HEK293 (cell line): ENCODE measurements around the gene ABCG1.

ENCODE experiments used
- CTCF ChIA-PET: fragments of 350-600 bp; formaldehyde crosslinking; extraction: SDS; loops from one replicate; lab custom pipeline; 2021; ENCODE audit warnings: antibody characterized with exemption; lab: Yijun Ruan, JAX
- POLR2A ChIA-PET: fragments of 300-600 bp; formaldehyde crosslinking; extraction: SDS; loops from one replicate; lab custom pipeline; 2020; ENCODE audit warnings: antibody characterized with exemption, inconsistent platforms; lab: Yijun Ruan, JAX
- H3K27ac ChIP-seq: fragments of 200-500 bp; sonication (Bioruptor generic); 2 replicates; pipeline ENCODE4 v1.5.1; 2014; ENCODE audit warnings: low read depth, low read length, control low read depth, inconsistent platforms; ENCODE audit errors: extremely low read depth
- H3K36me3 ChIP-seq, 2 experiments: fragments of 200-500 bp in 1 of 2; sonication (Bioruptor generic) in 1 of 2; 1 replicate in 1 of 2; 2 replicates in 1 of 2; pipeline ENCODE4 v1.5.1; 2014 to 2017; ENCODE audit warnings: inconsistent platforms in 2 of 2, low read length in 2 of 2; ENCODE audit not compliant: control insufficient read depth in 2 of 2, insufficient read depth in 1 of 2
- H3K4me1 ChIP-seq: fragments of 200-500 bp; sonication (Bioruptor generic); 2 replicates; pipeline ENCODE4 v1.5.1; 2014; ENCODE audit warnings: mild to moderate bottlenecking, low read length, inconsistent platforms; ENCODE audit not compliant: control insufficient read depth, insufficient read depth
- H3K4me3 ChIP-seq: 2 replicates; pipeline ENCODE4 v1.5.1; 2011; ENCODE audit warnings: low read depth, mild to moderate bottlenecking, control low read depth, low read length, moderate library complexity
- H3K9me3 ChIP-seq: fragments of 200-500 bp; sonication (Bioruptor generic); 2 replicates; pipeline ENCODE4 v1.5.1; 2014; ENCODE audit warnings: low read depth, low read length, inconsistent platforms; ENCODE audit not compliant: control insufficient read depth, insufficient read depth
- EGR2 ChIP-seq: fragments of 450-650 bp; formaldehyde crosslinking; IDR thresholded peaks from 2 replicates; pipeline ENCODE4 v1.5.1; 2016; ENCODE audit warnings: low read depth, missing biosample characterization, missing genetic modification characterization
- MZF1 ChIP-seq: fragments of 450-650 bp; formaldehyde crosslinking; IDR thresholded peaks from 2 replicates; pipeline ENCODE4 v1.5.1; 2017; ENCODE audit warnings: missing biosample characterization, missing genetic modification characterization, borderline replicate concordance
- OSR2 ChIP-seq: fragments of 450-650 bp; formaldehyde crosslinking; IDR thresholded peaks from 2 replicates; pipeline ENCODE4 v1.5.1; 2016; ENCODE audit warnings: missing biosample characterization, missing genetic modification characterization
- RBAK ChIP-seq: fragments of 450-650 bp; formaldehyde crosslinking; IDR thresholded peaks from 2 replicates; pipeline ENCODE4 v1.5.1; 2016; ENCODE audit warnings: missing biosample characterization, missing genetic modification characterization
- SETDB1 ChIP-seq: IDR thresholded peaks from one replicate; pipeline ENCODE4 v1.6.1; 2017; ENCODE audit warnings: mild to moderate bottlenecking, low read length, moderate library complexity, mixed read lengths; ENCODE audit not compliant: insufficient read length
- SP3 ChIP-seq: fragments of 450-650 bp; formaldehyde crosslinking; IDR thresholded peaks from 2 replicates; pipeline ENCODE4 v1.5.1; 2016; ENCODE audit warnings: missing biosample characterization, missing genetic modification characterization
- WT1 ChIP-seq: fragments of 450-650 bp; formaldehyde crosslinking; IDR thresholded peaks from 2 replicates; pipeline ENCODE4 v1.5.1; 2016; ENCODE audit warnings: missing biosample characterization, missing genetic modification characterization
- ZNF112 ChIP-seq: fragments of 450-650 bp; formaldehyde crosslinking; IDR thresholded peaks from 2 replicates; pipeline ENCODE4 v1.5.0; 2017; ENCODE audit warnings: missing biosample characterization, missing genetic modification characterization
- ZNF114 ChIP-seq: fragments of 450-650 bp; formaldehyde crosslinking; IDR thresholded peaks from 2 replicates; pipeline ENCODE4 v1.5.0; 2017; ENCODE audit warnings: missing biosample characterization, missing genetic modification characterization
- ZNF248 ChIP-seq: fragments of 450-650 bp; formaldehyde crosslinking; IDR thresholded peaks from 2 replicates; pipeline ENCODE4 v1.5.1; 2017; ENCODE audit warnings: missing biosample characterization, missing genetic modification characterization
- ZNF266 ChIP-seq: fragments of 450-650 bp; formaldehyde crosslinking; IDR thresholded peaks from 2 replicates; pipeline ENCODE4 v1.5.1; 2016; ENCODE audit warnings: missing biosample characterization, missing genetic modification characterization, low read depth
- ZNF37A ChIP-seq: fragments of 450-650 bp; IDR thresholded peaks from 2 replicates; pipeline ENCODE4 v1.5.1; 2018; ENCODE audit warnings: missing biosample characterization, missing genetic modification characterization
- ZNF423 ChIP-seq: fragments of 450-650 bp; formaldehyde crosslinking; IDR thresholded peaks from 2 replicates; pipeline ENCODE4 v1.5.1; 2016; ENCODE audit warnings: missing biosample characterization, missing genetic modification characterization
- ZNF510 ChIP-seq: fragments of 450-650 bp; formaldehyde crosslinking; IDR thresholded peaks from 2 replicates; pipeline ENCODE4 v1.5.1; 2018; ENCODE audit warnings: mild to moderate bottlenecking, missing genetic modification characterization, missing biosample characterization; ENCODE audit not compliant: insufficient replicate concordance
- ZNF521 ChIP-seq: fragments of 450-650 bp; formaldehyde crosslinking; IDR thresholded peaks from 2 replicates; pipeline ENCODE4 v1.5.1; 2017; ENCODE audit warnings: missing biosample characterization, mild to moderate bottlenecking, missing genetic modification characterization
- ZNF558 ChIP-seq: fragments of 450-650 bp; formaldehyde crosslinking; IDR thresholded peaks from 2 replicates; pipeline ENCODE4 v1.5.1; 2016; ENCODE audit warnings: missing biosample characterization, missing genetic modification characterization
- ZNF600 ChIP-seq: fragments of 450-650 bp; formaldehyde crosslinking; IDR thresholded peaks from 2 replicates; pipeline ENCODE4 v1.5.1; 2016; ENCODE audit warnings: missing biosample characterization, missing genetic modification characterization
- ZNF623 ChIP-seq: fragments of 450-650 bp; formaldehyde crosslinking; IDR thresholded peaks from 2 replicates; pipeline ENCODE4 v1.5.1; 2016; ENCODE audit warnings: missing biosample characterization, missing genetic modification characterization
- ZNF654 ChIP-seq: fragments of 450-650 bp; formaldehyde crosslinking; IDR thresholded peaks from 2 replicates; pipeline ENCODE4 v1.5.1; 2016; ENCODE audit warnings: low read depth, missing biosample characterization, missing genetic modification characterization
- TF ChIP-seq, protein P1 (sequence below): fragments of 450-650 bp; formaldehyde crosslinking; IDR thresholded peaks from 2 replicates; pipeline ENCODE4 v1.5.1; 2016; ENCODE audit warnings: missing biosample characterization, missing genetic modification characterization
- TF ChIP-seq, protein P2 (sequence below): fragments of 450-650 bp; formaldehyde crosslinking; IDR thresholded peaks from 2 replicates; pipeline ENCODE4 v1.5.1; 2016; ENCODE audit warnings: missing biosample characterization, missing genetic modification characterization
- TF ChIP-seq, protein P3 (sequence below): fragments of 450-650 bp; formaldehyde crosslinking; optimal IDR thresholded peaks from 2 replicates; pipeline ENCODE3; 2016; ENCODE audit warnings: missing biosample characterization, mild to moderate bottlenecking, missing genetic modification characterization
- TF ChIP-seq, protein P4 (sequence below): fragments of 450-650 bp; formaldehyde crosslinking; IDR thresholded peaks from 2 replicates; pipeline ENCODE4 v1.5.1; 2016; ENCODE audit warnings: missing biosample characterization, missing genetic modification characterization, borderline replicate concordance
- TF ChIP-seq, protein P5 (sequence below): fragments of 450-650 bp; formaldehyde crosslinking; IDR thresholded peaks from 2 replicates; pipeline ENCODE4 v1.5.1; 2016; ENCODE audit warnings: missing biosample characterization, missing genetic modification characterization
- TF ChIP-seq, protein P6 (sequence below): fragments of 450-650 bp; formaldehyde crosslinking; IDR thresholded peaks from 2 replicates; pipeline ENCODE4 v1.5.1; 2016; ENCODE audit warnings: missing biosample characterization, missing genetic modification characterization
- TF ChIP-seq, protein P7 (sequence below): fragments of 450-650 bp; formaldehyde crosslinking; IDR thresholded peaks from 2 replicates; pipeline ENCODE4 v1.5.1; 2017; ENCODE audit warnings: missing biosample characterization, missing genetic modification characterization

The ABCG1 gene

DNA sequence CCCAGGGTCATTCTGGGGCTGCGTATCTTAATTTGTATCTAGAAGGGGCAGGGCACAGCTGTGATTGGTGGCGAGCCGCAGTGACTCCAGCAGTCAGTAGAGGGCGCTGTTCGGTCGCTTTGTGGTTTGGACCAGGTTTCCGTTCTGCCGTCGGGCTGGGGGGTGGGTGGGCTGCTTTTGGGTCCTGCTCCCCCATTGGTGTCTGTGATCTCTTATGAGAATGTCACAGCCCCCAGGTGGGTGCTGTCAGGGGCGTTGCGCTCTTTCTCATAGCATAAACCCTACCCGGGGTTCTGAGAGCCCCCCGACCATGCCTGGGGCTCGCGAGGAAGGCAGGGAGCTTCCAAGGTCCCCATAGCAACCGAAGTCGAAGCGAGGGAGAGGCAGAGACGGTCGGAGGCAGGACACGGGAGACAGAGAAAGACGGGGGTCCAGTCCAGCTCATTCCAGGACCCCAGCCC lies 90.8 kb downstream of the ABCG1 start (continued):
- TF ChIP-seq ZNF654: peak; percentile 71
- TF ChIP-seq EGR2: no peak
- peak; percentile 65 for TF ChIP-seq ZNF600
- TF ChIP-seq, protein P1, sequence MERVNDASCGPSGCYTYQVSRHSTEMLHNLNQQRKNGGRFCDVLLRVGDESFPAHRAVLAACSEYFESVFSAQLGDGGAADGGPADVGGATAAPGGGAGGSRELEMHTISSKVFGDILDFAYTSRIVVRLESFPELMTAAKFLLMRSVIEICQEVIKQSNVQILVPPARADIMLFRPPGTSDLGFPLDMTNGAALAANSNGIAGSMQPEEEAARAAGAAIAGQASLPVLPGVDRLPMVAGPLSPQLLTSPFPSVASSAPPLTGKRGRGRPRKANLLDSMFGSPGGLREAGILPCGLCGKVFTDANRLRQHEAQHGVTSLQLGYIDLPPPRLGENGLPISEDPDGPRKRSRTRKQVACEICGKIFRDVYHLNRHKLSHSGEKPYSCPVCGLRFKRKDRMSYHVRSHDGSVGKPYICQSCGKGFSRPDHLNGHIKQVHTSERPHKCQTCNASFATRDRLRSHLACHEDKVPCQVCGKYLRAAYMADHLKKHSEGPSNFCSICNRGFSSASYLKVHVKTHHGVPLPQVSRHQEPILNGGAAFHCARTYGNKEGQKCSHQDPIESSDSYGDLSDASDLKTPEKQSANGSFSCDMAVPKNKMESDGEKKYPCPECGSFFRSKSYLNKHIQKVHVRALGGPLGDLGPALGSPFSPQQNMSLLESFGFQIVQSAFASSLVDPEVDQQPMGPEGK (tag by site-specific recombination): peak; percentile 85
- TF ChIP-seq, protein P2, sequence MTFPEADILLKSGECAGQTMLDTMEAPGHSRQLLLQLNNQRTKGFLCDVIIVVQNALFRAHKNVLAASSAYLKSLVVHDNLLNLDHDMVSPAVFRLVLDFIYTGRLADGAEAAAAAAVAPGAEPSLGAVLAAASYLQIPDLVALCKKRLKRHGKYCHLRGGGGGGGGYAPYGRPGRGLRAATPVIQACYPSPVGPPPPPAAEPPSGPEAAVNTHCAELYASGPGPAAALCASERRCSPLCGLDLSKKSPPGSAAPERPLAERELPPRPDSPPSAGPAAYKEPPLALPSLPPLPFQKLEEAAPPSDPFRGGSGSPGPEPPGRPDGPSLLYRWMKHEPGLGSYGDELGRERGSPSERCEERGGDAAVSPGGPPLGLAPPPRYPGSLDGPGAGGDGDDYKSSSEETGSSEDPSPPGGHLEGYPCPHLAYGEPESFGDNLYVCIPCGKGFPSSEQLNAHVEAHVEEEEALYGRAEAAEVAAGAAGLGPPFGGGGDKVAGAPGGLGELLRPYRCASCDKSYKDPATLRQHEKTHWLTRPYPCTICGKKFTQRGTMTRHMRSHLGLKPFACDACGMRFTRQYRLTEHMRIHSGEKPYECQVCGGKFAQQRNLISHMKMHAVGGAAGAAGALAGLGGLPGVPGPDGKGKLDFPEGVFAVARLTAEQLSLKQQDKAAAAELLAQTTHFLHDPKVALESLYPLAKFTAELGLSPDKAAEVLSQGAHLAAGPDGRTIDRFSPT (tag by site-specific recombination): no peak
- TF ChIP-seq, protein P3, sequence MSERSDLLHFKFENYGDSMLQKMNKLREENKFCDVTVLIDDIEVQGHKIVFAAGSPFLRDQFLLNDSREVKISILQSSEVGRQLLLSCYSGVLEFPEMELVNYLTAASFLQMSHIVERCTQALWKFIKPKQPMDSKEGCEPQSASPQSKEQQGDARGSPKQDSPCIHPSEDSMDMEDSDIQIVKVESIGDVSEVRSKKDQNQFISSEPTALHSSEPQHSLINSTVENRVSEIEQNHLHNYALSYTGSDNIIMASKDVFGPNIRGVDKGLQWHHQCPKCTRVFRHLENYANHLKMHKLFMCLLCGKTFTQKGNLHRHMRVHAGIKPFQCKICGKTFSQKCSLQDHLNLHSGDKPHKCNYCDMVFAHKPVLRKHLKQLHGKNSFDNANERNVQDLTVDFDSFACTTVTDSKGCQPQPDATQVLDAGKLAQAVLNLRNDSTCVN (tag by site-specific recombination): no peak
- TF ChIP-seq MZF1: no peak

DNA sequence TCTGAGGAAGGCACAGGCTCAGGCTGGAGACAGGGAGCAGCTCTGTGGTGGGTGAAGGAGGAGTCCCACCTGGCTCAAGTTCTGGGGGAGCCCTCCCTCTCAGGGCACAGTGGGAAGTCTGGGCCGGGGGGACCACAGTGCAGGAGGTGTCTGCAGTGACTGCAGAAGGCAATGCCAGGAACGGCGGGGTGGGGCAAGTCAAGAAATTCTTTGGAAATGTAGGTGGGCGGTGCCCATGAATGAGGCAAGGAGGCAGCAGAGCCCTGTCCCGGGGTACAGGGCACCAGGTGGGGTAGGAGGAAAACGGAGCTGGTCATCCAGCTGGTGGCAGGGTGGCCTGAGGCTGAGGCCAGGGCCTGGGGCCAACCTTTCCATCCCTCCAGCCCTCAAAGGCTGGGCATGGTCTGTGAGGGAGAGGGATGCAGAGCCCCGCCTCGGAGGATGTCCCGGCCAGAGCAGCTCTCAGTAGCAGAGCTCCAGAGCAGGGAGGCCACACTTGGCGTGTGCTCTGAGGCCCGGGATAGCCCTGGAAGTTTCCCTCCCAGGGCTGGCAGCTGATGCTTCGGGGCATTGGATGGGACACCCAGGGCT lies 91.6 kb downstream of the ABCG1 start:
- no peak overlapping the region for H3K27ac ChIP-seq
- H3K36me3 ChIP-seq: no peaks in the 10 kb centered on the region
- H3K4me1 ChIP-seq: no peaks in the 10 kb centered on the region
- ChIA-PET POLR2A (no interaction called here), CTCF (interaction anchor here (0.5 to 4.8 kb wide), 40 partner anchors 8 to 1024 kb away, joined by 3 to 35 read pairs (median 4); partner anchors contain the start of gene TFF1)
- no peaks in the 10 kb centered on the region for H3K9me3 ChIP-seq
- no peak overlapping the region for H3K4me3 ChIP-seq
- TF ChIP-seq, protein P4, sequence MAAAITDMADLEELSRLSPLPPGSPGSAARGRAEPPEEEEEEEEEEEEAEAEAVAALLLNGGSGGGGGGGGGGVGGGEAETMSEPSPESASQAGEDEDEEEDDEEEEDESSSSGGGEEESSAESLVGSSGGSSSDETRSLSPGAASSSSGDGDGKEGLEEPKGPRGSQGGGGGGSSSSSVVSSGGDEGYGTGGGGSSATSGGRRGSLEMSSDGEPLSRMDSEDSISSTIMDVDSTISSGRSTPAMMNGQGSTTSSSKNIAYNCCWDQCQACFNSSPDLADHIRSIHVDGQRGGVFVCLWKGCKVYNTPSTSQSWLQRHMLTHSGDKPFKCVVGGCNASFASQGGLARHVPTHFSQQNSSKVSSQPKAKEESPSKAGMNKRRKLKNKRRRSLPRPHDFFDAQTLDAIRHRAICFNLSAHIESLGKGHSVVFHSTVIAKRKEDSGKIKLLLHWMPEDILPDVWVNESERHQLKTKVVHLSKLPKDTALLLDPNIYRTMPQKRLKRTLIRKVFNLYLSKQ: no peak
- no peak for TF ChIP-seq SETDB1
- TF ChIP-seq ZNF248 (tag by site-specific recombination): no peak
- no peak for TF ChIP-seq ZNF37A
- TF ChIP-seq, protein P5, sequence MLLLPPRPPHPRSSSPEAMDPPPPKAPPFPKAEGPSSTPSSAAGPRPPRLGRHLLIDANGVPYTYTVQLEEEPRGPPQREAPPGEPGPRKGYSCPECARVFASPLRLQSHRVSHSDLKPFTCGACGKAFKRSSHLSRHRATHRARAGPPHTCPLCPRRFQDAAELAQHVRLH: no peak
- TF ChIP-seq ZNF423 (tag by site-specific recombination): no peak
- no peak for TF ChIP-seq ZNF266
- no peak for TF ChIP-seq ZNF521 (tag by site-specific recombination)
- TF ChIP-seq ZNF114: no peak
- TF ChIP-seq RBAK (tag by site-specific recombination): no peak
- no peak for TF ChIP-seq ZNF558 (tag by site-specific recombination)
- TF ChIP-seq, protein P6, sequence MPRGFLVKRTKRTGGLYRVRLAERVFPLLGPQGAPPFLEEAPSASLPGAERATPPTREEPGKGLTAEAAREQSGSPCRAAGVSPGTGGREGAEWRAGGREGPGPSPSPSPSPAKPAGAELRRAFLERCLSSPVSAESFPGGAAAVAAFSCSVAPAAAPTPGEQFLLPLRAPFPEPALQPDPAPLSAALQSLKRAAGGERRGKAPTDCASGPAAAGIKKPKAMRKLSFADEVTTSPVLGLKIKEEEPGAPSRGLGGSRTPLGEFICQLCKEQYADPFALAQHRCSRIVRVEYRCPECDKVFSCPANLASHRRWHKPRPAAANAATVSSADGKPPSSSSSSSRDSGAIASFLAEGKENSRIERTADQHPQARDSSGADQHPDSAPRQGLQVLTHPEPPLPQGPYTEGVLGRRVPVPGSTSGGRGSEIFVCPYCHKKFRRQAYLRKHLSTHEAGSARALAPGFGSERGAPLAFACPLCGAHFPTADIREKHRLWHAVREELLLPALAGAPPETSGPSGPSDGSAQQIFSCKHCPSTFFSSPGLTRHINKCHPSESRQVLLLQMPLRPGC (tag by site-specific recombination): no peak
- TF ChIP-seq, protein P7, sequence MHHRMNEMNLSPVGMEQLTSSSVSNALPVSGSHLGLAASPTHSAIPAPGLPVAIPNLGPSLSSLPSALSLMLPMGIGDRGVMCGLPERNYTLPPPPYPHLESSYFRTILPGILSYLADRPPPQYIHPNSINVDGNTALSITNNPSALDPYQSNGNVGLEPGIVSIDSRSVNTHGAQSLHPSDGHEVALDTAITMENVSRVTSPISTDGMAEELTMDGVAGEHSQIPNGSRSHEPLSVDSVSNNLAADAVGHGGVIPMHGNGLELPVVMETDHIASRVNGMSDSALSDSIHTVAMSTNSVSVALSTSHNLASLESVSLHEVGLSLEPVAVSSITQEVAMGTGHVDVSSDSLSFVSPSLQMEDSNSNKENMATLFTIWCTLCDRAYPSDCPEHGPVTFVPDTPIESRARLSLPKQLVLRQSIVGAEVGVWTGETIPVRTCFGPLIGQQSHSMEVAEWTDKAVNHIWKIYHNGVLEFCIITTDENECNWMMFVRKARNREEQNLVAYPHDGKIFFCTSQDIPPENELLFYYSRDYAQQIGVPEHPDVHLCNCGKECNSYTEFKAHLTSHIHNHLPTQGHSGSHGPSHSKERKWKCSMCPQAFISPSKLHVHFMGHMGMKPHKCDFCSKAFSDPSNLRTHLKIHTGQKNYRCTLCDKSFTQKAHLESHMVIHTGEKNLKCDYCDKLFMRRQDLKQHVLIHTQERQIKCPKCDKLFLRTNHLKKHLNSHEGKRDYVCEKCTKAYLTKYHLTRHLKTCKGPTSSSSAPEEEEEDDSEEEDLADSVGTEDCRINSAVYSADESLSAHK (tag by site-specific recombination): no peak
- TF ChIP-seq SP3: no peak
- no peak for TF ChIP-seq ZNF510 (tag by site-specific recombination)
- no peak for TF ChIP-seq WT1 (tag by site-specific recombination)
- no peak for TF ChIP-seq ZNF112 (tag by site-specific recombination)
- TF ChIP-seq ZNF623 (tag by site-specific recombination): no peak
- TF ChIP-seq OSR2 (tag by site-specific recombination): no peak
